ENCODE measurements around the gene NEUROD2.

- no peak for TF ChIP-seq POLR2A (IDR thresholded peaks at IDR 0.05)
- TF ChIP-seq CTCF (IDR thresholded peaks at IDR 0.05): no peak
Measured at GRCh38 chr17:39608142-39608981, 642 bp upstream of the NEUROD2 start.

Measured in body of pancreas (tissue), 4 donors.